Tibial nerve (tissue), 4 donors: ENCODE results near the gene PSME1. TPM values are rescaled to one million over a fixed set of nuclear protein-coding genes. Genes with fewer than 3 reads are reported as not detected.

Experiments
- DNase-seq, 2 donors: peaks; one replicate each; pipeline ENCODE4 v3.0.0-alpha.2; 2019; ENCODE audit warnings: low spot score in 2 of 2
- H3K27ac ChIP-seq, 4 donors: fragments of 200-600 bp; sonication (generic) in 3 of 4; one replicate each; pipeline ENCODE4 v1.5.1; 2017 to 2019; ENCODE audit warnings: mild to moderate bottlenecking in 1 of 4
- H3K27me3 ChIP-seq, 2 donors: fragments of 200-600 bp; sonication (generic) in 1 of 2; one replicate each; pipeline versions ENCODE4 v1.5.1 to v1.6.0; 2017 to 2019
- H3K36me3 ChIP-seq, 3 donors: fragments of 200-600 bp; sonication (generic); one replicate each; pipeline ENCODE4 v1.5.1; 2018 to 2019
- H3K4me1 ChIP-seq, 4 donors: fragments of 200-600 bp; sonication (generic) in 3 of 4; one replicate each; pipeline ENCODE4 v1.5.1; 2017 to 2019
- H3K4me3 ChIP-seq, 4 donors: fragments of 200-600 bp; sonication (generic) in 3 of 4; one replicate each; pipeline ENCODE4 v1.5.1; 2017 to 2019; ENCODE audit warnings: mild to moderate bottlenecking in 1 of 4, moderate library complexity in 1 of 4
- H3K9me3 ChIP-seq, 4 donors: fragments of 200-600 bp; sonication (generic) in 3 of 4; one replicate each; pipeline ENCODE4 v1.5.1; 2017 to 2019
- EP300 ChIP-seq, 2 donors: sonication (generic); formaldehyde crosslinking; IDR thresholded peaks; one replicate each; pipeline ENCODE4 v1.6.1; 2017; ENCODE audit warnings: antibody characterized with exemption in 2 of 2, mild to moderate bottlenecking in 1 of 2
- POLR2A ChIP-seq, 2 donors: fragments of 450-650 bp; IDR thresholded peaks; one replicate each; pipeline ENCODE4 v1.6.1; 2017; ENCODE audit warnings: antibody characterized with exemption in 2 of 2, mild to moderate bottlenecking in 2 of 2, moderate library complexity in 2 of 2
- WGBS, 2 donors: methylation state at CpG; one replicate each; pipeline ENCODE4 v1.1.5; 2018; 5-methylcytosine and 5-hydroxymethylcytosine counted together
- total RNA-seq, 4 donors: library from RNA; depleted of rRNA; stranded (reverse); fragments of >200 nt; gene quantifications; one replicate each; pipeline ENCODE4 v1.1.0, GENCODE V29; 2016
- TF ChIP-seq, protein P1 (sequence below), 5 experiments: fragments of 200-600 bp in 3 of 5; fragments of 450-650 bp in 2 of 5; sonication (generic) in 3 of 5; IDR thresholded peaks; one replicate each; pipeline ENCODE4 v1.5.1; 2016 to 2019; ENCODE audit warnings: antibody characterized with exemption in 5 of 5, mild to moderate bottlenecking in 3 of 5, moderate library complexity in 2 of 5

The PSME1 gene
- total RNA-seq, 4 donors from 2014 or later, result 96.9 to 130 (median 110) TPM

- H3K27me3 ChIP-seq, result no peaks in the 10 kb centered on the region
- no peak for DNase-seq
- H3K4me3 ChIP-seq, result peak overlapping the region; percentile 82 to 98 (median 96)
- H3K9me3 ChIP-seq, result no peaks in the 10 kb centered on the region
- no peak for TF ChIP-seq EP300 (IDR thresholded peaks at IDR 0.05)
- TF ChIP-seq, protein P1, sequence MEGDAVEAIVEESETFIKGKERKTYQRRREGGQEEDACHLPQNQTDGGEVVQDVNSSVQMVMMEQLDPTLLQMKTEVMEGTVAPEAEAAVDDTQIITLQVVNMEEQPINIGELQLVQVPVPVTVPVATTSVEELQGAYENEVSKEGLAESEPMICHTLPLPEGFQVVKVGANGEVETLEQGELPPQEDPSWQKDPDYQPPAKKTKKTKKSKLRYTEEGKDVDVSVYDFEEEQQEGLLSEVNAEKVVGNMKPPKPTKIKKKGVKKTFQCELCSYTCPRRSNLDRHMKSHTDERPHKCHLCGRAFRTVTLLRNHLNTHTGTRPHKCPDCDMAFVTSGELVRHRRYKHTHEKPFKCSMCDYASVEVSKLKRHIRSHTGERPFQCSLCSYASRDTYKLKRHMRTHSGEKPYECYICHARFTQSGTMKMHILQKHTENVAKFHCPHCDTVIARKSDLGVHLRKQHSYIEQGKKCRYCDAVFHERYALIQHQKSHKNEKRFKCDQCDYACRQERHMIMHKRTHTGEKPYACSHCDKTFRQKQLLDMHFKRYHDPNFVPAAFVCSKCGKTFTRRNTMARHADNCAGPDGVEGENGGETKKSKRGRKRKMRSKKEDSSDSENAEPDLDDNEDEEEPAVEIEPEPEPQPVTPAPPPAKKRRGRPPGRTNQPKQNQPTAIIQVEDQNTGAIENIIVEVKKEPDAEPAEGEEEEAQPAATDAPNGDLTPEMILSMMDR (IDR thresholded peaks at IDR 0.05), result no peak
- H3K36me3 ChIP-seq, result peaks cover 5 to 53% (median 20%) of the 10 kb centered on the region in 3 donors
- H3K27ac ChIP-seq, result peak overlapping the region; percentile 85 to 97 (median 92)
- peaks cover 4 to 51% (median 19%) of the 10 kb centered on the region in 4 donors for H3K4me1 ChIP-seq
- 4 to 5% methylated on average over 21 to 22 of the region's 29 CpGs for WGBS, 2 donors
These were observed 11.9 kb downstream of the PSME1 start for GRCh38 chr14:24147761-24148428.

- Histone ChIP-seq H3K9me3 (no peaks in the 10 kb centered on the region), H3K27ac (no peak overlapping the region), H3K27me3 (no peaks in the 10 kb centered on the region), H3K4me1 (peaks cover 4 to 38% (median 19%) of the 10 kb centered on the region in 4 donors), H3K36me3 (peaks cover 5 to 63% (median 22%) of the 10 kb centered on the region in 3 donors), H3K4me3 (no peak overlapping the region)
- DNase-seq, result no peak
- TF ChIP-seq POLR2A (IDR thresholded peaks at IDR 0.05), result no peak
- TF ChIP-seq, protein P1 (IDR thresholded peaks at IDR 0.05), result no peak
- TF ChIP-seq EP300 (IDR thresholded peaks at IDR 0.05), result no peak
- 94 to 96% methylated on average over 3 of the region's 3 CpGs for WGBS, 2 donors
These were observed 13.4 kb downstream of the PSME1 start for GRCh38 chr14:24149302-24149969.

- H3K36me3 ChIP-seq, result peaks cover 5 to 69% (median 27%) of the 10 kb centered on the region in 3 donors
These were observed 14.1 kb downstream of the PSME1 start for GRCh38 chr14:24150061-24150460.

GRCh38 chr14:24150567-24150966, 14.6 kb downstream of the PSME1 start:
- Histone ChIP-seq H3K9me3 (no peaks in the 10 kb centered on the region), H3K36me3 (peaks cover 8 to 74% (median 32%) of the 10 kb centered on the region in 3 donors), H3K27me3 (no peaks in the 10 kb centered on the region), H3K4me3 (no peak overlapping the region), H3K27ac (no peak overlapping the region), H3K4me1 (peaks cover 4 to 27% (median 14%) of the 10 kb centered on the region in 4 donors)
- TF ChIP-seq EP300 (IDR thresholded peaks at IDR 0.05), result no peak
- TF ChIP-seq, protein P1 (IDR thresholded peaks at IDR 0.05), result no peak
- no peak for TF ChIP-seq POLR2A (IDR thresholded peaks at IDR 0.05)
- no peak for DNase-seq
- WGBS, 2 donors, result 91 to 97% methylated on average over 9 of the region's 9 CpGs

More at GRCh38 chr14:24150061-24150460, 14.1 kb downstream of the PSME1 start:
- no peak overlapping the region for H3K4me3 ChIP-seq
- TF ChIP-seq POLR2A (IDR thresholded peaks at IDR 0.05), result no peak
- no peak for TF ChIP-seq EP300 (IDR thresholded peaks at IDR 0.05)
- TF ChIP-seq, protein P1 (IDR thresholded peaks at IDR 0.05), result no peak
- H3K9me3 ChIP-seq, result no peaks in the 10 kb centered on the region
- H3K27me3 ChIP-seq, result no peaks in the 10 kb centered on the region
- WGBS, 2 donors, result 89 to 90% methylated on average over 9 of the region's 9 CpGs
- H3K4me1 ChIP-seq, result peaks cover 4 to 32% (median 18%) of the 10 kb centered on the region in 4 donors
- DNase-seq, result no peak
- H3K27ac ChIP-seq, result no peak overlapping the region

DNA sequence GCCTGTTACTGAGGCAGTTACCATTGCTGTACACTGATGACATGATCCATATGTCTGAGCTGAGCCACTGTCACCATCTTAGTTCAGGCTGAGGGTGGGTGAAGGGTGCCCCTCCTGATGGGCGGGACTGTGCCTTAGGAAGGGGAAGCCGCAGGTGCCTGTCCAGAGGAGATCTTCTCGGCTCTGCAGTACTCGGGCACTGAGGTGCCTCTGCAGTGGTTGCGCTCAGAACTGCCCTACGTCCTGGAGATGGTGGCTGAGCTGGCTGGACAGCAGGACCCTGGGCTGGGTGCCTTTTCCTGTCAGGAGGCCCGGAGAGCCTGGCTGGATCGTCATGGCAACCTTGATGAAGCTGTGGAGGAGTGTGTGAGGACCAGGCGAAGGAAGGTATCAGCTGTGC, 15.0 kb downstream of the PSME1 start:
- peaks cover under 1 to 23% (median 9%) of the 10 kb centered on the region in 4 donors for H3K4me1 ChIP-seq
- H3K4me3 ChIP-seq, result no peak overlapping the region
- H3K36me3 ChIP-seq, result peaks cover 8 to 78% (median 36%) of the 10 kb centered on the region in 3 donors
- DNase-seq, result no peak
- H3K27ac ChIP-seq, result no peak overlapping the region
- no peaks in the 10 kb centered on the region for H3K27me3 ChIP-seq
- TF ChIP-seq POLR2A (IDR thresholded peaks at IDR 0.05) (no peak), EP300 (IDR thresholded peaks at IDR 0.05) (no peak)
- TF ChIP-seq, protein P1 (IDR thresholded peaks at IDR 0.05), result no peak
- 77 to 87% methylated on average over 9 of the region's 9 CpGs for WGBS, 2 donors
- no peaks in the 10 kb centered on the region for H3K9me3 ChIP-seq
